ENCODE measurements around the gene TBX15.
"Not testable (repeated sequence)": the region's sequence is repeated elsewhere in the genome, so short reads cannot be mapped to it uniquely, and the experiment has no call there.

GRCh38 chr1:118916346-118916745 is 71.8 kb downstream of the TBX15 start:
- not testable (repeated sequence) for TF ChIP-seq POLR2A, CTCF (IDR thresholded peaks at IDR 0.05)
